T-cell (primary cell): ENCODE data around the gene ENPP7. TPM values are rescaled to one million over a fixed set of nuclear protein-coding genes. Genes with fewer than 3 reads are reported as not detected.
"Not testable (repeated sequence)": the region's sequence is repeated elsewhere in the genome, so short reads cannot be mapped to it uniquely, and the experiment has no call there.

Experiments
- ATAC-seq, 4 experiments: fragments of 200-7000 bp in 3 of 4; fragments of 150-1000 bp in 1 of 4; cut with Tn5 transposase; replicated peaks in 1 of 4; 1 replicate in 3 of 4; 2 replicates in 1 of 4; pipeline ENCODE4 v1.10.0; 2021; ENCODE audit warnings: moderate library complexity in 3 of 4, mild to moderate bottlenecking in 2 of 4, moderate number of reproducible peaks in 1 of 4
- CTCF ChIA-PET, 2 donors: fragments of 300-600 bp; sonication (Branson Sonifier 250); formaldehyde crosslinking; loops; one replicate each; lab custom pipeline; 2022; ENCODE audit warnings: antibody characterized with exemption in 2 of 2; lab: Charles Lee
- POLR2A ChIA-PET, 2 donors: fragments of 300-600 bp; sonication (Branson Sonifier 250); formaldehyde crosslinking; loops; one replicate each; lab custom pipeline; 2022; ENCODE audit warnings: antibody characterized with exemption in 2 of 2; lab: Charles Lee
- DNase-seq, 35 experiments: peaks; one replicate each; pipeline versions ENCODE4 v3.0.0 to v3.0.0-alpha.2; 2013 to 2023
- H3K27ac ChIP-seq: one replicate; pipeline ENCODE4 v1.5.1; 2013; ENCODE audit warnings: low read length
- H3K27me3 ChIP-seq, 2 experiments: replicated peaks in 1 of 2; 1 replicate in 1 of 2; 2 replicates in 1 of 2; pipeline versions ENCODE4 v1.6.1 to v1.7.0; 2013; ENCODE audit warnings: low read length in 1 of 2, mixed read lengths in 1 of 2; ENCODE audit not compliant: control insufficient read depth in 2 of 2, insufficient read depth in 2 of 2; ENCODE audit errors: extremely low read depth in 1 of 2
- H3K36me3 ChIP-seq, 2 donors: 1 replicate in 1 of 2; 2 replicates in 1 of 2; pipeline versions ENCODE4 v1.6.1 to v1.7.0; 2013; ENCODE audit warnings: low read length in 1 of 2; ENCODE audit not compliant: control insufficient read depth in 2 of 2, insufficient read depth in 1 of 2; ENCODE audit errors: extremely low read depth in 1 of 2
- H3K4me1 ChIP-seq, 2 experiments: 1 replicate in 1 of 2; 2 replicates in 1 of 2; pipeline versions ENCODE4 v1.6.1 to v1.7.0; 2013; ENCODE audit warnings: low read length in 2 of 2, mixed read lengths in 1 of 2; ENCODE audit not compliant: insufficient read depth in 2 of 2, control insufficient read depth in 1 of 2; ENCODE audit errors: extremely low read depth in 1 of 2
- H3K4me3 ChIP-seq, 2 donors: 1 replicate in 1 of 2; 2 replicates in 1 of 2; pipeline versions ENCODE4 v1.5.1 to v1.7.0; 2013; ENCODE audit warnings: mild to moderate bottlenecking in 2 of 2, low read length in 1 of 2, moderate library complexity in 1 of 2; ENCODE audit not compliant: control insufficient read depth in 1 of 2; ENCODE audit errors: extremely low read depth in 1 of 2
- H3K9me3 ChIP-seq: 2 replicates; pipeline ENCODE4 v1.7.0; 2013
- H3K27ac Mint-ChIP-seq, 2 donors: one replicate each; pipeline ENCODE4 v1.8.0; 2020 to 2021; ENCODE audit warnings: mild to moderate bottlenecking in 2 of 2, mixed read lengths in 2 of 2
- H3K27me3 Mint-ChIP-seq, 2 donors: one replicate each; pipeline ENCODE4 v1.8.0; 2021 to 2022; ENCODE audit warnings: mixed read lengths in 2 of 2
- H3K36me3 Mint-ChIP-seq: one replicate; pipeline ENCODE4 v1.8.0; 2021; ENCODE audit warnings: mixed read lengths
- H3K4me1 Mint-ChIP-seq, 3 donors: one replicate each; pipeline ENCODE4 v1.8.0; 2020 to 2022; ENCODE audit warnings: mixed read lengths in 3 of 3, mild to moderate bottlenecking in 1 of 3
- H3K4me3 Mint-ChIP-seq, 3 donors: one replicate each; pipeline ENCODE4 v1.8.0; 2020 to 2022; ENCODE audit warnings: mild to moderate bottlenecking in 3 of 3, mixed read lengths in 3 of 3, moderate library complexity in 3 of 3
- H3K9me3 Mint-ChIP-seq, 3 donors: one replicate each; pipeline ENCODE4 v1.8.0; 2020 to 2022; ENCODE audit warnings: mixed read lengths in 3 of 3
- WGBS: methylation state at CpG from one replicate; pipeline ENCODE4 v1.1.5; 2013; ENCODE audit warnings: missing lambda C conversion rate; ENCODE audit not compliant: insufficient coverage; 5-methylcytosine and 5-hydroxymethylcytosine counted together
- total RNA-seq, 35 experiments: library from RNA in 6 of 35; stranded (reverse) in 6 of 35; fragments of 120-200 nt in 1 of 35; gene quantifications; one replicate each; pipeline versions ENCODE4 v1.2.1 to v1.2.4 and lab custom pipeline; 2013 to 2026

The ENPP7 gene
- total RNA-seq, 5 donors from 2014 or later (not counting 1 experiment from before 2014, with no cell fraction given), result 0.15 TPM; not detected in 4

GRCh38 chr17:79750650-79751545 is 20.2 kb downstream of the ENPP7 start:
- DNase-seq, result no peak
- H3K27ac Mint-ChIP-seq, result no peak overlapping the region
- no peak overlapping the region for H3K4me3 ChIP-seq
- H3K27ac ChIP-seq, result no peak overlapping the region
- H3K27me3 ChIP-seq, result peaks cover 4 to 59% of the 10 kb centered on the region in 2 experiments
- peaks cover 35 to 62% of the 10 kb centered on the region in 2 donors for H3K27me3 Mint-ChIP-seq
- no peaks in the 10 kb centered on the region for H3K36me3 ChIP-seq
- 74% methylated on average over 3 of the region's 13 CpGs for WGBS
- peaks cover 2 to 21% of the 10 kb centered on the region in 2 experiments for H3K4me1 ChIP-seq
- ChIA-PET POLR2A (no interaction called here), CTCF (interaction anchor here in 1 of 2 donors (0.6 kb wide), 1 partner anchor 94 kb away, joined by 3 read pairs; no protein-coding TSS in a partner anchor)
- H3K36me3 Mint-ChIP-seq, result no peaks in the 10 kb centered on the region
- no peak for ATAC-seq
- H3K4me3 Mint-ChIP-seq, result no peak overlapping the region
- no peaks in the 10 kb centered on the region for H3K9me3 Mint-ChIP-seq
- no peaks in the 10 kb centered on the region for H3K9me3 ChIP-seq
- H3K4me1 Mint-ChIP-seq, result peaks cover 11 to 15% (median 15%) of the 10 kb centered on the region in 3 donors

GRCh38 chr17:79752175-79752574 is 21.4 kb downstream of the ENPP7 start:
- no peak overlapping the region for H3K27ac ChIP-seq
- H3K9me3 ChIP-seq, result no peaks in the 10 kb centered on the region
- peak in 1 of 4 experiments; percentile 51 for ATAC-seq
- no peak overlapping the region for H3K4me3 Mint-ChIP-seq
- no peak for DNase-seq
- H3K27me3 ChIP-seq, result peaks cover 4 to 59% of the 10 kb centered on the region in 2 experiments
- POLR2A ChIA-PET, result no interaction called here
- H3K4me1 ChIP-seq, result peaks cover 0 to 8% of the 10 kb centered on the region in 2 experiments
- H3K36me3 ChIP-seq, result no peaks in the 10 kb centered on the region
- H3K4me1 Mint-ChIP-seq, result peaks cover 4 to 8% (median 6%) of the 10 kb centered on the region in 3 donors
- H3K27me3 Mint-ChIP-seq, result peaks cover 27 to 52% of the 10 kb centered on the region in 2 donors
- 12% methylated on average over 10 of the region's 13 CpGs for WGBS
- CTCF ChIA-PET, result no interaction called here
- H3K27ac Mint-ChIP-seq, result no peak overlapping the region
- no peak overlapping the region for H3K4me3 ChIP-seq
- no peaks in the 10 kb centered on the region for H3K9me3 Mint-ChIP-seq
- H3K36me3 Mint-ChIP-seq, result no peaks in the 10 kb centered on the region

DNA sequence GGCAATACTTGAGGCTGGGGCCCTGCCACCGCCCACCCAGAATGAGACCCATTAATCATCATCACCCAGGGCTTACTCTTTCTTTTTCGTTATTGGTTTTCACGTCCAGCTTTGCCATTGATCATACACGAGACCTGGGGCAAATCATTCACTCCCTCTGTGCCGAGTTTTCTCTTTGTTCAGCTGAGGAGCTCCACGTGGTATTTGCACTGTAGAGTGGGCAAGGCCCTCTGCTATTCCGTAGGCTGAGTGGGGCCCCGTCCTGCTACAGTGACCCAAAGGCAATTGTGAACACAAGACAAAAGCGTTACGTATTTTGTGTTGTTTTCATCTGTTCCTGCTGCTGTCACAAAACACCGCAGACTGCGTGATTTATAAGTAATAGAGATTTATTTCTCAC is 23.6 kb downstream of the ENPP7 start:
- 60% methylated on average over 9 of the region's 12 CpGs for WGBS
- Mint-ChIP-seq H3K9me3 (no peaks in the 10 kb centered on the region), H3K4me3 (no peak overlapping the region), H3K27ac (no peak overlapping the region), H3K27me3 (peaks cover 19 to 45% of the 10 kb centered on the region in 2 donors), H3K4me1 (no peaks in the 10 kb centered on the region), H3K36me3 (no peaks in the 10 kb centered on the region)
- Histone ChIP-seq H3K36me3 (no peaks in the 10 kb centered on the region), H3K27me3 (peaks cover 4 to 56% of the 10 kb centered on the region in 2 experiments), H3K4me1 (no peaks in the 10 kb centered on the region), H3K4me3 (no peak overlapping the region), H3K9me3 (no peaks in the 10 kb centered on the region), H3K27ac (no peak overlapping the region)
- ChIA-PET POLR2A (no interaction called here), CTCF (interaction anchor here in 1 of 2 donors (1.0 kb wide), 1 partner anchor 43 kb away, joined by 8 read pairs; the partner anchor contains the start of gene CBX8)
- no peak for DNase-seq
- ATAC-seq, result no peak

DNA sequence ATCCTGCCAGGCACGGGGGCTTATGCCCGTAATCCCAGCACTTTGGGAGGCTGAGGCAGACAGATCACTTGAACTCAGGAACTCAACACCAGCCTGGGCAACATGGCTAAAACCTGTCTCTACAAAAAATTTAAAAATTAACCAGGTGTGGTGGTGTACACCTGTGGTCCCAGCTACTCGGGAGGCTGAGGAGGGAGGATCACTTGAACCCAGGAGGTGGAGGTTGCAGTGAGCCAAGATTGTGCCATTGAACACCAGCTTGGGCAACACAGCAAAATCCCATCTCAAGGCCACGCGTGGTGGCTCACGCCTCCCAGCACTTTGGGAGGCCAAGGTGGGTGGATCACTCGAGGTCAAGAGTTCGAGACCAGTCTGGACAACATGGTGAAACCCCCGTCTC is 24.2 kb downstream of the ENPP7 start:
- H3K27ac Mint-ChIP-seq, ATAC-seq, H3K4me3 Mint-ChIP-seq: not testable (repeated sequence)

GRCh38 chr17:79755591-79755990 is 24.8 kb downstream of the ENPP7 start:
- DNase-seq, result no peak
- WGBS, result 78% methylated on average over 12 of the region's 14 CpGs
- H3K4me3 Mint-ChIP-seq, result no peak overlapping the region
- peaks cover 13 to 37% of the 10 kb centered on the region in 2 donors for H3K27me3 Mint-ChIP-seq
- POLR2A ChIA-PET, result no interaction called here
- Histone ChIP-seq H3K9me3 (no peaks in the 10 kb centered on the region), H3K27ac (no peak overlapping the region), H3K4me3 (no peak overlapping the region), H3K4me1 (no peaks in the 10 kb centered on the region), H3K27me3 (peaks cover 3 to 58% of the 10 kb centered on the region in 2 experiments), H3K36me3 (no peaks in the 10 kb centered on the region)
- CTCF ChIA-PET, result no interaction called here
- H3K27ac Mint-ChIP-seq, result no peak overlapping the region
- H3K36me3 Mint-ChIP-seq, result no peaks in the 10 kb centered on the region
- ATAC-seq, result no peak
- no peaks in the 10 kb centered on the region for H3K9me3 Mint-ChIP-seq
- no peaks in the 10 kb centered on the region for H3K4me1 Mint-ChIP-seq

More for the DNA sequence above, 24.2 kb downstream of the ENPP7 start:
- H3K27me3 Mint-ChIP-seq, result peaks cover 14 to 40% of the 10 kb centered on the region in 2 donors
- 82% methylated on average over 7 of the region's 9 CpGs for WGBS
- H3K27ac ChIP-seq, H3K36me3 Mint-ChIP-seq, H3K4me1 Mint-ChIP-seq, H3K9me3 Mint-ChIP-seq, H3K4me1 ChIP-seq, H3K9me3 ChIP-seq, H3K4me3 ChIP-seq, DNase-seq, POLR2A ChIA-PET, H3K36me3 ChIP-seq: not testable (repeated sequence)
- peaks cover 4 to 56% of the 10 kb centered on the region in 2 experiments for H3K27me3 ChIP-seq
- CTCF ChIA-PET, result interaction anchor here in 1 of 2 donors (1.0 kb wide), 1 partner anchor 42 kb away, joined by 8 read pairs; the partner anchor contains the start of gene CBX8

DNA sequence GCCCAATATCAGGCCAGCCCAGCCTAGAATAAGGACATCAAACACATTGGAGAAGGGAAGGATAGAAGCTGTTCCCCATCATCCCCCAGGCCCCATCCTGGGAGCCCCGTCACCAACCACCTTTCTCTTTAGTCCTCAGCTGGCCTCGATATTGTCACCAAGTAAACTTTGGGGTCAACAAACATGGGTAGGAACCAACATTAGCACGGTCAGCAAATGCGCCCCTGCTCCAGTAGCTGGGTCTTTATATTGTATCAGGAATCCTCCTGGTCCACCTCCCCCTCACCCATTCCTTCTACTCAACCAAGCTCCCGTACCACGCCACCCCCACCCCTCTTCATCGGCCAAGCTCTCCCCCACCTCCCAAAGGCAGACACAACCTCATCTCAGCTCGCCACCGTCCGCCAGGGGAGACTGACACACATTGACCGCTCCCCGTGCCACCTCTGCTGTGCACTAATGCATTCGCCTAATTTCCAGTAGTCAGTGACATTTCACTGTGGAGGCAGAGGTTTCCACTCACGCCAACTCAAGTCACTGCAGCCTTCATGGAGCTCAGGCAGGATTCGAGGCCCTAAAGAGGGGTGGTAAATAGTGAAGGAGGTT is 26.5 kb downstream of the ENPP7 start:
- H3K36me3 ChIP-seq, result no peaks in the 10 kb centered on the region
- no peaks in the 10 kb centered on the region for H3K9me3 ChIP-seq
- POLR2A ChIA-PET, result no interaction called here
- CTCF ChIA-PET, result no interaction called here
- ATAC-seq (no peak), DNase-seq (no peak)
- no peak overlapping the region for H3K4me3 ChIP-seq
- H3K4me1 Mint-ChIP-seq, result no peaks in the 10 kb centered on the region
- no peaks in the 10 kb centered on the region for H3K4me1 ChIP-seq
- WGBS, result 84% methylated on average over 11 of the region's 15 CpGs
- H3K27ac Mint-ChIP-seq, result no peak overlapping the region
- H3K27me3 ChIP-seq, result peaks cover 0 to 57% of the 10 kb centered on the region in 2 experiments
- H3K27ac ChIP-seq, result no peak overlapping the region
- H3K36me3 Mint-ChIP-seq, result no peaks in the 10 kb centered on the region
- H3K4me3 Mint-ChIP-seq, result no peak overlapping the region
- H3K9me3 Mint-ChIP-seq, result no peaks in the 10 kb centered on the region
- H3K27me3 Mint-ChIP-seq, result peaks cover 0 to 25% of the 10 kb centered on the region in 2 donors
